ENCODE data around the gene PRRC1. TPM values are rescaled to one million over a fixed set of nuclear protein-coding genes. Genes with fewer than 3 reads are reported as not detected.

The PRRC1 gene
- polyA plus RNA-seq, 1 of the 3 experiments (the other 2 are of a cell fraction), result 26.6 TPM

DNA sequence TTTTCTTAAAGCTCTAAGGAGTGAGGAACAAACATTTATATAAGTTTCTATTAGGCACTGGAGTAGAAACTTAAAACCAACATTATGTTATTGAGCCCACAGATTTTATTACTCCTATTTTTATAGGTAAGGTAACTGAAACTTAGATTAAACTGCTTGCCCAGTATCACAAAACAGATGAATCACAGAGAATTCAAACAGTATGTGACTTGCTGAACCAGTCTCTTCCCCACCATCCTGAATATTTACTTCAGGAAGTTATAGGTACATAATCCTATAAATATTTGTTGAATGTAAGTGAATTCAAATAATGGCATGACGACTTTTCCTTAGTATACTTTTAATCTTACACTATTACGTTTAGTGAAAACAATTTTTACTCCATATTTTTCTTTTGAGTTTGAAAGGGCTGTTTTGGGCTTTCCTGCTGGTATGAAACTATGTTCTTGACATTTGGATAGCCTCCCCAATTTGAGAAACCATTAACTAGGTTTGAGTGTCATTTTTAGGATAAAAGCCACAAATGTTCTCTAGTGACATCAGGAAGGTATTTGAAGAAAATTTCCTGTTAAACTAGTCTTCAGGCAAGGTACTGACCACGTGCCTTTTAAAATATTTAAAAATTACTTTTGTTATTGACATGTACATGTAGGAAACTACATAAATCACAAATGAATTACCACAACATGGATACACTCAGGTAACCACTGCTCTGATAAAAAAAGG is 39.3 kb downstream of the PRRC1 start:
- Histone ChIP-seq H3K9me3 (no peaks in the 10 kb centered on the region), H3K27me3 (ENCODE audit: insufficient read depth) (no peaks in the 10 kb centered on the region), H3F3A (replicated peaks; ENCODE audit: insufficient read depth) (no peaks in the 10 kb centered on the region), H3K36me3 (replicated peaks in 1 of 2; ENCODE audit: control insufficient read depth in 1 of 2, insufficient read depth in 2 of 2, low read length in 1 of 2) (peaks cover 32 to 42% of the 10 kb centered on the region in 2 experiments), H3K4me3 (ENCODE audit: low read depth in 2 of 2, low read length in 1 of 2) (no peak overlapping the region), H3K9me2 (no peaks in the 10 kb centered on the region), H3K4me1 (ENCODE audit: control insufficient read depth in 1 of 2, insufficient read depth in 2 of 2, low read depth in 1 of 2, low read length in 1 of 2) (no peaks in the 10 kb centered on the region), H3K27ac (ENCODE audit: low read depth in 2 of 2, low read length in 1 of 2) (no peak overlapping the region), H3K4me2 (no peak overlapping the region), H4K20me1 (ENCODE audit: insufficient read depth) (no peaks in the 10 kb centered on the region), H3K79me2 (ENCODE audit: insufficient read depth) (no peaks in the 10 kb centered on the region), H2AFZ (ENCODE audit: low read depth) (no peak overlapping the region), H3K9ac (no peak overlapping the region)
- CTCF ChIA-PET, result no interaction called here
- TF ChIP-seq NFIC (IDR thresholded peaks at IDR 0.05; ENCODE audit: borderline replicate concordance), result no peak
- TF ChIP-seq, protein P1, sequence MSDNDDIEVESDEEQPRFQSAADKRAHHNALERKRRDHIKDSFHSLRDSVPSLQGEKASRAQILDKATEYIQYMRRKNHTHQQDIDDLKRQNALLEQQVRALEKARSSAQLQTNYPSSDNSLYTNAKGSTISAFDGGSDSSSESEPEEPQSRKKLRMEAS (IDR thresholded peaks at IDR 0.05; ENCODE audit: low read depth), result no peak
- TF ChIP-seq SMC3 (IDR thresholded peaks at IDR 0.05; ENCODE audit: low read depth, low read length), result no peak
- TF ChIP-seq JUND (IDR thresholded peaks at IDR 0.05), result no peak
- TF ChIP-seq EZH2phosphoT487 (IDR thresholded peaks at IDR 0.05; ENCODE audit: borderline replicate concordance, low read depth), result no peak
- no peak for TF ChIP-seq MEF2A (IDR thresholded peaks at IDR 0.05; ENCODE audit: borderline replicate concordance, low read depth)
- TF ChIP-seq, protein P2, sequence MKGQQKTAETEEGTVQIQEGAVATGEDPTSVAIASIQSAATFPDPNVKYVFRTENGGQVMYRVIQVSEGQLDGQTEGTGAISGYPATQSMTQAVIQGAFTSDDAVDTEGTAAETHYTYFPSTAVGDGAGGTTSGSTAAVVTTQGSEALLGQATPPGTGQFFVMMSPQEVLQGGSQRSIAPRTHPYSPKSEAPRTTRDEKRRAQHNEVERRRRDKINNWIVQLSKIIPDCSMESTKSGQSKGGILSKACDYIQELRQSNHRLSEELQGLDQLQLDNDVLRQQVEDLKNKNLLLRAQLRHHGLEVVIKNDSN (IDR thresholded peaks at IDR 0.05; ENCODE audit: borderline replicate concordance, low read depth), result no peak
- TF ChIP-seq, protein P3, sequence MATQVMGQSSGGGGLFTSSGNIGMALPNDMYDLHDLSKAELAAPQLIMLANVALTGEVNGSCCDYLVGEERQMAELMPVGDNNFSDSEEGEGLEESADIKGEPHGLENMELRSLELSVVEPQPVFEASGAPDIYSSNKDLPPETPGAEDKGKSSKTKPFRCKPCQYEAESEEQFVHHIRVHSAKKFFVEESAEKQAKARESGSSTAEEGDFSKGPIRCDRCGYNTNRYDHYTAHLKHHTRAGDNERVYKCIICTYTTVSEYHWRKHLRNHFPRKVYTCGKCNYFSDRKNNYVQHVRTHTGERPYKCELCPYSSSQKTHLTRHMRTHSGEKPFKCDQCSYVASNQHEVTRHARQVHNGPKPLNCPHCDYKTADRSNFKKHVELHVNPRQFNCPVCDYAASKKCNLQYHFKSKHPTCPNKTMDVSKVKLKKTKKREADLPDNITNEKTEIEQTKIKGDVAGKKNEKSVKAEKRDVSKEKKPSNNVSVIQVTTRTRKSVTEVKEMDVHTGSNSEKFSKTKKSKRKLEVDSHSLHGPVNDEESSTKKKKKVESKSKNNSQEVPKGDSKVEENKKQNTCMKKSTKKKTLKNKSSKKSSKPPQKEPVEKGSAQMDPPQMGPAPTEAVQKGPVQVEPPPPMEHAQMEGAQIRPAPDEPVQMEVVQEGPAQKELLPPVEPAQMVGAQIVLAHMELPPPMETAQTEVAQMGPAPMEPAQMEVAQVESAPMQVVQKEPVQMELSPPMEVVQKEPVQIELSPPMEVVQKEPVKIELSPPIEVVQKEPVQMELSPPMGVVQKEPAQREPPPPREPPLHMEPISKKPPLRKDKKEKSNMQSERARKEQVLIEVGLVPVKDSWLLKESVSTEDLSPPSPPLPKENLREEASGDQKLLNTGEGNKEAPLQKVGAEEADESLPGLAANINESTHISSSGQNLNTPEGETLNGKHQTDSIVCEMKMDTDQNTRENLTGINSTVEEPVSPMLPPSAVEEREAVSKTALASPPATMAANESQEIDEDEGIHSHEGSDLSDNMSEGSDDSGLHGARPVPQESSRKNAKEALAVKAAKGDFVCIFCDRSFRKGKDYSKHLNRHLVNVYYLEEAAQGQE (IDR thresholded peaks at IDR 0.05; ENCODE audit: low read depth, low read length), result no peak
- TF ChIP-seq TAF1 (IDR thresholded peaks at IDR 0.05; ENCODE audit: borderline replicate concordance, low read depth, low read length), result no peak
- DNase-seq, result no peak
- POLR2A ChIA-PET, result no interaction called here
- WGBS (ENCODE audit: low lambda C conversion rate), result 90% methylated on average over 3 of the region's 3 CpGs

DNA sequence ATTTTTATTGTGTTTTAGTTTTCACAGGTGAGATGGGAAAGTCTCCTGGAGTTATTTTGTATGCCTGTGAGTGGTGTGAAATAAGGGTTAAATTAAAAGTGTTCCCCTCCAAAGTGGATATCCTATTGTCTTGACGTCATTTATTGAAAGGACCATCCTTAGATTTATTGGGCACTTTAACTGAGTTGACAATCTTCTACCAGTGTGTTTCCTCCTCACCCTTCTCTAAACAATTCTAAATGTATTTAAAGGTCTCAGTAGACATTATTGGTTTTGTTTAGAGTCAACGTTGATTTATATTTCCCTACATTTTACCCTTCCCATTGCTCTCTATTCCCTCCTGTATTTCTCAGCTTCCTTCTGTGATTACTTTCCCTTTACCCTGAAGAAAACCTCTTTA is 40.8 kb downstream of the PRRC1 start:
- WGBS (ENCODE audit: low lambda C conversion rate), result 83% methylated on average over 2 of the region's 2 CpGs
- no peak overlapping the region for H3K4me3 ChIP-seq (ENCODE audit: low read depth in 2 of 2, low read length in 1 of 2)
- no peaks in the 10 kb centered on the region for H3K9me3 ChIP-seq
- no peak overlapping the region for H3K9ac ChIP-seq
- peaks cover 19 to 27% of the 10 kb centered on the region in 2 experiments for H3K36me3 ChIP-seq (replicated peaks in 1 of 2; ENCODE audit: control insufficient read depth in 1 of 2, insufficient read depth in 2 of 2, low read length in 1 of 2)
- H3K79me2 ChIP-seq (ENCODE audit: insufficient read depth), result no peaks in the 10 kb centered on the region
- POLR2A ChIA-PET, result no interaction called here
- no peaks in the 10 kb centered on the region for H3K4me1 ChIP-seq (ENCODE audit: control insufficient read depth in 1 of 2, insufficient read depth in 2 of 2, low read depth in 1 of 2, low read length in 1 of 2)
- TF ChIP-seq, protein P4, sequence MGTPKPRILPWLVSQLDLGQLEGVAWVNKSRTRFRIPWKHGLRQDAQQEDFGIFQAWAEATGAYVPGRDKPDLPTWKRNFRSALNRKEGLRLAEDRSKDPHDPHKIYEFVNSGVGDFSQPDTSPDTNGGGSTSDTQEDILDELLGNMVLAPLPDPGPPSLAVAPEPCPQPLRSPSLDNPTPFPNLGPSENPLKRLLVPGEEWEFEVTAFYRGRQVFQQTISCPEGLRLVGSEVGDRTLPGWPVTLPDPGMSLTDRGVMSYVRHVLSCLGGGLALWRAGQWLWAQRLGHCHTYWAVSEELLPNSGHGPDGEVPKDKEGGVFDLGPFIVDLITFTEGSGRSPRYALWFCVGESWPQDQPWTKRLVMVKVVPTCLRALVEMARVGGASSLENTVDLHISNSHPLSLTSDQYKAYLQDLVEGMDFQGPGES (IDR thresholded peaks at IDR 0.05; ENCODE audit: low read depth, low read length), result no peak
- no peaks in the 10 kb centered on the region for H3K9me2 ChIP-seq
- no peaks in the 10 kb centered on the region for H3K27me3 ChIP-seq (ENCODE audit: insufficient read depth)
- H3K27ac ChIP-seq (ENCODE audit: low read depth in 2 of 2, low read length in 1 of 2), result no peak overlapping the region
- H3K4me2 ChIP-seq, result no peak overlapping the region
- H3F3A ChIP-seq (replicated peaks; ENCODE audit: insufficient read depth), result no peaks in the 10 kb centered on the region
- DNase-seq, result no peak
- H2AFZ ChIP-seq (ENCODE audit: low read depth), result no peak overlapping the region
- no peaks in the 10 kb centered on the region for H4K20me1 ChIP-seq (ENCODE audit: insufficient read depth)
- CTCF ChIA-PET, result no interaction called here

Data from SK-N-SH (cell line).